ENCODE results near the gene RNASE8.

The RNASE8 gene

GRCh38 chr14:21090194-21090939 is 32.7 kb downstream of the RNASE8 start:
- TF ChIP-seq ZFX (IDR thresholded peaks at IDR 0.05; ENCODE audit: borderline replicate concordance) (no peak), CTCF (IDR thresholded peaks at IDR 0.05) (peak; percentile 75)
- H3K27ac ChIP-seq = no peak overlapping the region

DNA sequence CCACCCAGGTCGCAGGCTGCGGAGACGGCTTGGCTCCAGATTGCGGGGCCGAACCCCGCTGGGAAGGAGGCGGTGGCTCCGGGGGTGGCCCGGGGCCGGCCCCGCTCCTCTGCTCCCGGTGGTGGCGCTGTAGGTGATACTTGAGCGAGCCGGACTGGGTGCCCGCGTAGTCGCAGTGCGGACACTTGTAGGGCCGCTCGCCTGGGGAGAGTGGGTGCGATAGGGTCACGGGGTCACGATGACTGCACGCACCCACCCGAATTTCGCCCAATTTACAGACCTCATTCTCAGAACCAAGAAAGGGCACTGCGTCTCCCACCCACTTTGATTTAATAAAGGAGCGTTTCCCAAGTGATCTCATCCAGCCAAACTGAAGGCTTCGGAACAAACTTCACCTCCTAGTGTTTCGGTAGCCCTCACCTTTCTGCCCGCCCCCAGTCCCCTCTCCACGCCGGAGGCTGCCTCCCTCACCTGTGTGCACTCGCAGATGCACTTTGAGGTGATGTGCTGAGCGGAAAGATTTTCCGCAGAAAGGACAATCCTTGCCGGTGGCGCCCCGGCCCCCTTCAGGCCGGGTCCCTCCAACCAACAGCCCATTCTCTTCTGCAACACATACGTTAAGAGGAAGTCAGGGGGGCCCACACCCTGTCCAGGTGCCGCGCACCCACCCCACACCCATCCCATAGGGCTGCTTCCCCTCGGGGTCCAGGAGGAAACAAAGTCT is 33.5 kb downstream of the RNASE8 start:
- TF ChIP-seq ZFX (IDR thresholded peaks at IDR 0.05; ENCODE audit: borderline replicate concordance) = no peak
- no peak for TF ChIP-seq CTCF (IDR thresholded peaks at IDR 0.05)
- H3K27ac ChIP-seq = no peak overlapping the region

DNA sequence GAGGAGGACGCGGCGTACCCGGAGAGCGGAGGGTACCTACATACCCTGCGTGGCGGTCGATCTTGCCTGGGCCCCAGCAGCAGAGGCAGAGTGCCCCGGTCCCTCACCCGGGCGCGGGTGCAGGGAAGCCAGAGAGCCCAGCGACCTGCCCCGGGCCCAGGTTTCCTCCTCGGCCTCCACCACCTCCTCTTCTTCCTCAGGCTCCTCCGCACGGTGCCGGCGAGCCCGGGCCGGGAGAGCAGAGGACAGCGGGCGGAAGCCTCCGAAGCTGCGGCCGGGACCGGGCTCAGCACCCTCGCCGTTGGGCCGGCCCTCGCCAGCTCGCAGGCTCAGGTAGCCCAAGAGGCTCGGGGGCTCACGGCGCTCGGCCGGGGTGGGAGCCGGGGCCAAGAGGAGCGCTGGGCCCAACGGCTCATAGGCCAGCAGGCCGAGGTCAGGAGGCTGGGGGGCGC is 34.2 kb downstream of the RNASE8 start:
- no peak overlapping the region for H3K27ac ChIP-seq
- TF ChIP-seq ZFX (IDR thresholded peaks at IDR 0.05; ENCODE audit: borderline replicate concordance) (no peak), CTCF (IDR thresholded peaks at IDR 0.05) (no peak)

DNA sequence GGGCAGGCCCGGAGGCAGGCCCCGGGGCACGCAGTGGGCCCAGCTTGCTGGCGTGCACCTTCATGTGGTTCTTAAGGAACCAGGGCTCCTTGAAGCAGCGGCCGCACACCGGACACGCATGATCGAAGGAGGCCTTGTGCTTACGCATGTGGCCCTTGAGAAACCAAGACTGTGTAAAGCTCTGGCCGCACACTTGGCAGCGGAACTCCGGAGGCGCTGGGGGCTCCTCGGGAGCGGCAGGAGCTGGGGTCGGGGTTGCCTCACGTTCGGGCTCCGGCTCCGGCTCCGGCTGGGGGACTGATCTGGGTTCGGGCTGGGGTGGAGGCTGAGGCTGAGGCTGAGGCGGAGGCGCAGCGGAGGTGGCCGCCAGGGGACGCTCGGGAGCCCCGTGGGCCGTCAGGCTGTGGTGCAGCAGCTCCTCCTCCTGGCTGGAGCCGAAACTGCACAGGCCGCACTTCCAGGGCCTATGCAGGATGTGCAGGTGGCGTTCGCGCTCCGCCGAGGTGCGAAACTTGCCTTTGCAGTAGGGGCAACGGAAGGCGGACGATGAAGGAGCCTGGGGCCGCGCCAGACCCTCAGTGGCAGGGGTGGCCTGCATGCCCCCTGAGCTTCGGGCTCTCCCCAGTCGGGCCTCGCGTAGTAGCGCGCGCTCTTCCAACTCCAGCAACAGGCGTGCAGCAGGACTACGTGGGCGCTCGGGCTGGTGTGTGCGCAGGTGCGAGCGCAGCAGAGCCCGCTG is 34.8 kb downstream of the RNASE8 start:
- TF ChIP-seq CTCF (IDR thresholded peaks at IDR 0.05) (peak; percentile 100), ZFX (IDR thresholded peaks at IDR 0.05; ENCODE audit: borderline replicate concordance) (no peak)
- H3K27ac ChIP-seq = no peak overlapping the region

- H3K27ac ChIP-seq = no peak overlapping the region
- TF ChIP-seq CTCF (IDR thresholded peaks at IDR 0.05) (no peak), ZFX (IDR thresholded peaks at IDR 0.05; ENCODE audit: borderline replicate concordance) (no peak)
Observed at GRCh38 chr14:21093018-21093417, 35.4 kb downstream of the RNASE8 start.

DNA sequence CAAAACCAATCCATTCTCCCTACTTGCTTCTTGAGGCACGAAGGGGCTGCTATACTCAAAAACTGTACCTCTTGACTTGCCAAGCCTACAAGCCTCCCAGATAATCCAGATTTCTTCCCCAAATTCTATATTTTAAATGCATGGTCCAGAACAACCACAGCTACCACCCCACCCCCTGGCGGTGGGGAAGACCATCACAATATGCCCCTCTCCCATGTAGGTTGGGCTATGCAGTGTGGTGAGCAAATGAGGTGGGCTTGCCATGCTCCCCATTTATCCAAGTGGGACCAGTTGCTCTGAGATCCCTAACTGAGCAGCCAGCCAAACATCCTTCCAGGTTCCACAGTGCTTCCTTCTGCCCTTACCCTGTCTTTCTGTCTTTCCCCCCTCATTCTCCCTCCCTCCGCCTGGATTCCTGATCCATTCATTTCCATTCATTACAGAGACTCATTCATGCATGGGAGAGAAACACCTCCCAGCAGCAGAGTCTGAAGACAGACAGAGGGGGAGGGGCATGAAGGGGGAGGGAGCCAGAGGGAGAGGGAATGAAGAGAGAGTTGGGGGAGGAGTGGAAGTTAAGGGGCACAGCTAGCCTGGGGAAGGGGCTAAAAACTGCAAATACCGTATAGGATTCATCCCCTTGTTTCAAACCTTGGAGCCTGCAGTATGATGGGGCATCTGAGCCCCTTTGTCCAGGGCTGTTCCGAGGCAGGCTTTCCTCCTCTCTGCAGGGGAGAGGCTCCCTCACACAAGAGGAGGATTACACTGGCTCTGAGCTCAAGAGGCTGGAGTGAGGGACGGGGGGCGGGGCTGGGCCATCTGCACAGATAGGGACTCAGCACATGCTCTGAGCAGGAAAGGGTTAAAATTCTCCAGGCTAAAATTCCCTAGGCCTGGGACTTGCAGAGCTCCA is 36.4 kb downstream of the RNASE8 start:
- TF ChIP-seq ZFX (IDR thresholded peaks at IDR 0.05; ENCODE audit: borderline replicate concordance) (no peak), CTCF (IDR thresholded peaks at IDR 0.05) (no peak)
- no peak overlapping the region for H3K27ac ChIP-seq
